H1 (cell line): Measurements from ENCODE around the gene CLMP. TPM values are rescaled to one million over a fixed set of nuclear protein-coding genes. Genes with fewer than 3 reads are reported as not detected.

Experiments used
- CTCF ChIA-PET: fragments of 300-600 bp; sonication (Branson Sonifier 250); formaldehyde crosslinking; loops from one replicate; lab custom pipeline; 2021; ENCODE audit not compliant: partially characterized antibody; lab: Charles Lee
- POLR2A ChIA-PET: fragments of 300-600 bp; sonication (Branson Sonifier 250); formaldehyde crosslinking; loops from one replicate; lab custom pipeline; 2021; ENCODE audit warnings: inconsistent platforms; ENCODE audit not compliant: partially characterized antibody; lab: Charles Lee
- DNase-seq, 2 experiments: peaks; one replicate each; pipeline versions ENCODE4 v3.0.0 to v3.0.0-alpha.2; 2010 to 2022; ENCODE audit warnings: low spot score in 2 of 2, low read depth in 1 of 2, mixed read lengths in 1 of 2
- FAIRE-seq: peaks from 2 replicates; lab custom pipeline; 2011; peaks lifted over from hg19 to GRCh38; lab: Jason Lieb, UNC
- H2AFZ ChIP-seq: 2 replicates; pipeline ENCODE4 v1.8.1; 2012; ENCODE audit warnings: low read length, inconsistent platforms
- H2AK5ac ChIP-seq: 2 replicates; pipeline ENCODE4 v1.6.1; 2013; ENCODE audit warnings: low read depth, low read length
- H2BK120ac ChIP-seq: replicated peaks from 2 replicates; pipeline ENCODE3; 2013; ENCODE audit warnings: low read depth, low read length, inconsistent platforms
- H2BK12ac ChIP-seq: 2 replicates; pipeline ENCODE4 v1.6.1; 2013; ENCODE audit warnings: low read depth, low read length
- H2BK15ac ChIP-seq: 2 replicates; pipeline ENCODE4 v1.6.1; 2013; ENCODE audit warnings: low read length
- H2BK20ac ChIP-seq: 2 replicates; pipeline ENCODE4 v1.6.1; 2013; ENCODE audit warnings: low read length
- H2BK5ac ChIP-seq: 2 replicates; pipeline ENCODE4 v1.6.1; 2013; ENCODE audit warnings: low read depth, low read length
- H3K14ac ChIP-seq: 2 replicates; pipeline ENCODE4 v1.6.1; 2013; ENCODE audit warnings: inconsistent platforms; ENCODE audit not compliant: insufficient read length
- H3K18ac ChIP-seq: 2 replicates; pipeline ENCODE4 v1.6.1; 2013; ENCODE audit warnings: low read length; ENCODE audit errors: extremely low read depth
- H3K23ac ChIP-seq: 2 replicates; pipeline ENCODE4 v1.6.1; 2013; ENCODE audit warnings: inconsistent platforms; ENCODE audit not compliant: insufficient read length
- H3K23me2 ChIP-seq: 2 replicates; pipeline ENCODE4 v1.6.1; 2013; ENCODE audit warnings: low read depth, low read length
- H3K27ac ChIP-seq: 2 replicates; pipeline ENCODE4 v1.6.1; 2011; ENCODE audit warnings: low read depth, low read length, inconsistent platforms
- H3K27me3 ChIP-seq, 4 experiments: replicated peaks in 1 of 4; 1 replicate in 1 of 4; 2 replicates in 3 of 4; pipeline versions ENCODE4 v1.6.1 to v1.8.1; 2011 to 2013; ENCODE audit warnings: low read length in 3 of 4, mild to moderate bottlenecking in 3 of 4, inconsistent platforms in 2 of 4, mixed read lengths in 2 of 4, moderate library complexity in 1 of 4; ENCODE audit not compliant: control insufficient read depth in 3 of 4, insufficient read depth in 3 of 4; ENCODE audit errors: extremely low read depth in 1 of 4
- H3K36me3 ChIP-seq, 4 experiments: 2 replicates each; pipeline versions ENCODE4 v1.6.1 to v1.8.1; 2011 to 2013; ENCODE audit warnings: mild to moderate bottlenecking in 4 of 4, low read length in 3 of 4, moderate library complexity in 2 of 4, control low read depth in 1 of 4, inconsistent platforms in 1 of 4; ENCODE audit not compliant: insufficient read depth in 4 of 4, control insufficient read depth in 2 of 4
- H3K4ac ChIP-seq: replicated peaks from 2 replicates; pipeline ENCODE3; 2013; ENCODE audit warnings: low read length, low read depth, mixed read lengths, inconsistent platforms; ENCODE audit not compliant: insufficient read length
- H3K4me1 ChIP-seq, 4 experiments: replicated peaks in 1 of 4; 1 replicate in 1 of 4; 2 replicates in 3 of 4; pipeline versions ENCODE4 v1.6.1 to v1.8.1; 2011 to 2013; ENCODE audit warnings: low read length in 3 of 4, inconsistent platforms in 2 of 4, mixed read lengths in 1 of 4; ENCODE audit not compliant: insufficient read depth in 4 of 4, control insufficient read depth in 3 of 4
- H3K4me2 ChIP-seq, 2 experiments: 2 replicates each; pipeline versions ENCODE4 v1.6.1 to v1.8.1; 2011 to 2013; ENCODE audit warnings: low read depth in 2 of 2, low read length in 2 of 2, control low read depth in 1 of 2, inconsistent platforms in 1 of 2, mild to moderate bottlenecking in 1 of 2; ENCODE audit not compliant: insufficient read depth in 1 of 2
- H3K4me3 ChIP-seq, 4 experiments: fragments of 200-600, 300-600 bp in 1 of 4; sonication (generic), shearing (Covaris generic), sonication (Bioruptor Twin) in 1 of 4; 2 replicates each; pipeline versions ENCODE4 v1.5.1 to v1.8.1; 2011 to 2016; ENCODE audit warnings: low read length in 4 of 4, low read depth in 3 of 4, control low read depth in 2 of 4, inconsistent platforms in 2 of 4, mild to moderate bottlenecking in 2 of 4, mixed read lengths in 1 of 4, moderate library complexity in 1 of 4; ENCODE audit not compliant: insufficient read depth in 2 of 4; ENCODE audit errors: extremely low read depth in 1 of 4
- H3K56ac ChIP-seq: replicated peaks from 2 replicates; pipeline ENCODE3; 2013; ENCODE audit warnings: low read depth, mild to moderate bottlenecking, mixed read lengths, low read length, inconsistent platforms; ENCODE audit not compliant: insufficient read length
- H3K79me1 ChIP-seq: 2 replicates; pipeline ENCODE4 v1.6.1; 2013; ENCODE audit warnings: low read depth, low read length, control low read depth
- H3K79me2 ChIP-seq, 2 experiments: 2 replicates each; pipeline versions ENCODE4 v1.6.1 to v1.8.1; 2012 to 2013; ENCODE audit warnings: low read length in 2 of 2, mild to moderate bottlenecking in 2 of 2, inconsistent platforms in 1 of 2; ENCODE audit not compliant: insufficient read depth in 2 of 2, control insufficient read depth in 1 of 2
- H3K9ac ChIP-seq, 4 experiments: replicated peaks in 1 of 4; 1 replicate in 1 of 4; 2 replicates in 3 of 4; pipeline versions ENCODE4 v1.6.1 to v1.8.1; 2011 to 2013; ENCODE audit warnings: low read depth in 3 of 4, low read length in 3 of 4, control low read depth in 2 of 4, mild to moderate bottlenecking in 2 of 4, moderate library complexity in 2 of 4, inconsistent platforms in 1 of 4; ENCODE audit errors: extremely low read depth in 1 of 4
- H3K9me3 ChIP-seq, 2 experiments: 2 replicates each; pipeline versions ENCODE4 v1.6.1 to v1.8.1; 2012 to 2013; ENCODE audit warnings: mild to moderate bottlenecking in 2 of 2, moderate library complexity in 2 of 2, control low read depth in 1 of 2, inconsistent platforms in 1 of 2, low read depth in 1 of 2, low read length in 1 of 2, mixed read lengths in 1 of 2; ENCODE audit not compliant: insufficient read depth in 2 of 2
- H4K20me1 ChIP-seq, 2 experiments: replicated peaks in 1 of 2; 2 replicates each; pipeline versions ENCODE3 to v1.8.1; 2011 to 2013; ENCODE audit warnings: inconsistent platforms in 2 of 2, low read length in 2 of 2, mild to moderate bottlenecking in 1 of 2; ENCODE audit not compliant: insufficient read depth in 2 of 2, control insufficient read depth in 1 of 2
- H4K5ac ChIP-seq: 2 replicates; pipeline ENCODE4 v1.6.1; 2013; ENCODE audit warnings: low read length, low read depth, mixed read lengths, inconsistent platforms; ENCODE audit not compliant: insufficient read length
- H4K8ac ChIP-seq: 2 replicates; pipeline ENCODE4 v1.8.0; 2013; ENCODE audit warnings: mild to moderate bottlenecking, moderate library complexity, low read length, inconsistent platforms; ENCODE audit not compliant: insufficient read depth; ENCODE audit errors: extremely low read depth
- H4K91ac ChIP-seq: replicated peaks from 2 replicates; pipeline ENCODE3; 2013; ENCODE audit warnings: low read length, mixed read lengths, inconsistent platforms; ENCODE audit not compliant: insufficient read length
- CHD2 ChIP-seq: IDR thresholded peaks from 2 replicates; pipeline ENCODE4 v1.6.1; 2012; ENCODE audit warnings: low read length, improper control_type of control experiment
- HDAC6 ChIP-seq: IDR thresholded peaks from one replicate; pipeline ENCODE4 v1.7.1; 2012; ENCODE audit warnings: low read depth, mild to moderate bottlenecking, inconsistent platforms, low read length, moderate library complexity
- JUN ChIP-seq: IDR thresholded peaks from 2 replicates; pipeline ENCODE4 v1.6.1; 2011; ENCODE audit warnings: low read depth, mild to moderate bottlenecking, improper control_type of control experiment, low read length
- PHF8 ChIP-seq: fragments of 200-600 bp; sonication (generic); conservative IDR thresholded peaks from 2 replicates; pipeline ENCODE4 v1.7.1; 2012; ENCODE audit warnings: low read depth, mild to moderate bottlenecking, inconsistent platforms, low read length, moderate library complexity
- RAD21 ChIP-seq, 2 experiments: IDR thresholded peaks in 1 of 2; conservative IDR thresholded peaks in 1 of 2; 2 replicates each; pipeline ENCODE4 v1.6.1; 2011; ENCODE audit warnings: low read depth in 2 of 2, low read length in 2 of 2, improper control_type of control experiment in 1 of 2, inconsistent platforms in 1 of 2, mild to moderate bottlenecking in 1 of 2, moderate library complexity in 1 of 2
- RBBP5 ChIP-seq: IDR thresholded peaks from 2 replicates; pipeline ENCODE4 v1.7.1; 2012; ENCODE audit warnings: low read depth, mild to moderate bottlenecking, inconsistent platforms, low read length, moderate library complexity, borderline replicate concordance
- SAP30 ChIP-seq: fragments of 300-600 bp; sonication (generic); IDR thresholded peaks from 2 replicates; pipeline ENCODE4 v1.7.1; 2012; ENCODE audit warnings: low read length, moderate library complexity, mild to moderate bottlenecking, inconsistent platforms; ENCODE audit not compliant: insufficient read depth, insufficient replicate concordance
- SIRT6 ChIP-seq: IDR thresholded peaks from one replicate; pipeline ENCODE4 v1.7.1; 2012; ENCODE audit warnings: low read length, inconsistent platforms
- SP1 ChIP-seq: IDR thresholded peaks from 2 replicates; pipeline ENCODE4 v1.6.1; 2011; ENCODE audit warnings: low read depth, low read length
- SP4 ChIP-seq: IDR thresholded peaks from 2 replicates; pipeline ENCODE4 v1.6.1; 2012; ENCODE audit warnings: low read length, inconsistent platforms
- TCF12 ChIP-seq: IDR thresholded peaks from 2 replicates; pipeline ENCODE4 v1.6.1; 2011; ENCODE audit warnings: low read depth, mild to moderate bottlenecking, low read length
- WGBS, 2 experiments: shearing (Covaris generic) in 1 of 2; methylation state at CpG; one replicate each; pipeline versions ENCODE4 v1.1.6 to v1.1.7; 2013 to 2015; ENCODE audit warnings: low lambda C conversion rate in 2 of 2, mixed read lengths in 2 of 2, inconsistent platforms in 1 of 2, low coverage in 1 of 2, missing lambda C conversion rate in 1 of 2; ENCODE audit not compliant: insufficient replicate concordance in 2 of 2, insufficient coverage in 1 of 2, insufficient read length in 1 of 2; ENCODE audit errors: extremely low coverage in 1 of 2, missing lambda C conversion rate in 1 of 2; 5-methylcytosine and 5-hydroxymethylcytosine counted together
- polyA plus RNA-seq, 7 experiments: library from polyadenylated mRNA; depleted of rRNA in 3 of 7; stranded (reverse) in 5 of 7; unstranded in 2 of 7; fragments of >200 nt in 5 of 7; fragments of 200-250 nt in 2 of 7; gene quantifications; 1 replicate in 5 of 7; 2 replicates in 1 of 7; 4 replicates in 1 of 7; pipeline versions ENCODE4 v1.2.1 to v1.2.3, GENCODE V29; 2011 to 2013; ENCODE audit warnings: missing spikeins in 2 of 7, mixed read lengths in 2 of 7
- total RNA-seq: library from RNA; stranded (reverse); fragmentation: NEBNext Ultra II Directional; extraction: Animal tissue kit (Norgen Biotek cat#: 25700); gene quantifications from 2 replicates; pipeline ENCODE4 v1.2.1, GENCODE V29; 2021
- TF ChIP-seq, protein P1 (sequence below): IDR thresholded peaks from 2 replicates; pipeline ENCODE4 v1.6.1; 2012; ENCODE audit warnings: inconsistent platforms
- TF ChIP-seq, protein P2 (sequence below): IDR thresholded peaks from 2 replicates; pipeline ENCODE4 v1.6.1; 2011; ENCODE audit warnings: low read depth, mild to moderate bottlenecking, low read length; ENCODE audit not compliant: insufficient read depth

CLMP gene
- total and polyA plus RNA-seq, 2 of the 8 experiments (the other 6 are each of a cell fraction or from before 2014, with no cell fraction given), result 9.9 to 24.1 TPM

DNA sequence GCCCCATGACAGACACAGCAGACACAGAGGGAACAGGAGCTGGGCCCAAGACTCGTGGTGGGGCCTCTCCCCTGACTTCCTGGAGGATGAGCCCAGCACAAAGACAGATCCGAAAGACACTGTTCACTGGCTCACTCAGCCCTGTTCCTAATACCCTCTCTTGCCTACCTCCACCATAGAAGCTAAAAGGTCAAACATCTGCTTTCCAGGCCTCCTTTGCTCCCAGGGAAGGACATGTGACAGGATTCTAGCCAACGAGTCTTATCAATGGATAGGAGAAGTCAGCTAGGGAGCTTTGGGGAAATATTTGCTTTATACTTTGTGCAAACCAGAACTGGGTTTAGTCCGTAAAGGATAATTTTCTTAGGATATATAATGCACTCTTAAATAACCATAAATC lies 8.4 kb upstream of the CLMP start:
- Histone ChIP-seq H2BK120ac (no peak overlapping the region), H2BK12ac (no peak overlapping the region), H2BK20ac (0 out of 2 replicates have a peak overlapping the region, but pooled peaks have one; percentile 0), H3K56ac (no peak overlapping the region), H3K79me2 (no peaks in the 10 kb centered on the region), H3K4me2 (no peak overlapping the region), H3K14ac (no peak overlapping the region), H4K91ac (no peak overlapping the region), H4K8ac (no peak overlapping the region), H3K27me3 (no peaks in the 10 kb centered on the region; a peak in 2 of 7 replicates), H2AK5ac (no peak overlapping the region), H3K4me3 (no peak overlapping the region), H2AFZ (no peak overlapping the region), H4K20me1 (no peaks in the 10 kb centered on the region), H3K9me3 (no peaks in the 10 kb centered on the region), H2BK5ac (no peak overlapping the region), H3K27ac (no peak overlapping the region), H3K18ac (no peak overlapping the region), H3K36me3 (no peaks in the 10 kb centered on the region), H3K79me1 (no peaks in the 10 kb centered on the region), H3K4ac (no peak overlapping the region), H3K4me1 (peaks cover 0 to 3% (median 1%) of the 10 kb centered on the region in 4 experiments; a peak in 5 of 7 replicates), H3K23ac (no peak overlapping the region), H4K5ac (no peak overlapping the region), H3K23me2 (no peaks in the 10 kb centered on the region), H3K9ac (no peak overlapping the region), H2BK15ac (no peak overlapping the region)
- no peak for DNase-seq
- whole genome bisulfite sequencing, 2 experiments, result 83% methylated on average over 4 of the region's 4 CpGs; no CpG with 5 or more reads in 1 of the 2 experiments
- ChIA-PET POLR2A (interaction anchor here (0.9 to 3.3 kb wide), 4 partner anchors 8 to 141 kb away, joined by 3 to 14 read pairs (median 5); partner anchors contain the start of genes CLMP and HSPA8), CTCF (interaction anchor here (0.6 to 4.2 kb wide), 7 partner anchors 10 to 151 kb away, joined by 3 to 14 read pairs (median 3); no protein-coding TSS in a partner anchor)
- no peak for FAIRE-seq
- no peak for TF ChIP-seq CHD2
- no peak for TF ChIP-seq SP1
- TF ChIP-seq, protein P1, sequence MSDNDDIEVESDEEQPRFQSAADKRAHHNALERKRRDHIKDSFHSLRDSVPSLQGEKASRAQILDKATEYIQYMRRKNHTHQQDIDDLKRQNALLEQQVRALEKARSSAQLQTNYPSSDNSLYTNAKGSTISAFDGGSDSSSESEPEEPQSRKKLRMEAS, result no peak
- TF ChIP-seq JUN, result no peak
- no peak for TF ChIP-seq RBBP5
- TF ChIP-seq PHF8, result no peak
- no peak for TF ChIP-seq RAD21 (IDR thresholded peaks at IDR 0.05 in 1 of 2, conservative IDR thresholded peaks at IDR 0.05 in 1 of 2; ENCODE audit: low read depth in 2 of 2, low read length in 2 of 2)
- TF ChIP-seq SIRT6, result no peak
- no peak for TF ChIP-seq HDAC6
- TF ChIP-seq, protein P2, sequence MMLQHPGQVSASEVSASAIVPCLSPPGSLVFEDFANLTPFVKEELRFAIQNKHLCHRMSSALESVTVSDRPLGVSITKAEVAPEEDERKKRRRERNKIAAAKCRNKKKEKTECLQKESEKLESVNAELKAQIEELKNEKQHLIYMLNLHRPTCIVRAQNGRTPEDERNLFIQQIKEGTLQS, result no peak
- no peak for TF ChIP-seq SP4
- no peak for TF ChIP-seq SAP30
- TF ChIP-seq TCF12, result no peak
